LNCaP clone FGC (cell line): ENCODE measurements around the gene PLSCR5.

Experiments
- DNase-seq: peaks from one replicate; pipeline ENCODE4 v3.0.0-alpha.2; 2011; ENCODE audit warnings: low read depth
- H3K4me3 ChIP-seq: 2 replicates; pipeline ENCODE4 v1.5.1; 2011; ENCODE audit warnings: mild to moderate bottlenecking, low read depth, low read length, control low read depth
- TF ChIP-seq, protein P1 (sequence below): IDR thresholded peaks from 2 replicates; pipeline ENCODE4 v1.5.1; 2012; ENCODE audit warnings: mild to moderate bottlenecking; ENCODE audit not compliant: control insufficient read depth, insufficient read depth; ENCODE audit errors: extremely low read depth

PLSCR5 gene

DNA sequence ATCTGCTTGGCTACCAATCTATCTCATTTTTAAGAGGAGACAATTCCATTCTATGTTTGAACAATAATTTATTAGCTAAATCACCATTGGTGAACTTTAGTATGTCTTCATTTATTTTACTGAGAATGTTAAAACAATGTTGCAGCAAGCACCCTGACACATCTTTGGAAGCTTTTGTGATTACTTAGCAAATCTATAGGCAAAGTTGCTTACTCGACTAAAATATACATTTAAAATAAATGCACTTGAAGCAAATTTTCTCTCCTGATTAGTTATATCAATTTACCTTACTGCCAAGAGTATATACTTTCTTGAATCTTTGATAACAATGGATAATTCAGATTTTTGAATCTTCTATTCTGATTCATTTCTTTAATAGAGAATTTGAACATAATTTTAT lies 31.0 kb downstream of the PLSCR5 start:
- TF ChIP-seq, protein P1, sequence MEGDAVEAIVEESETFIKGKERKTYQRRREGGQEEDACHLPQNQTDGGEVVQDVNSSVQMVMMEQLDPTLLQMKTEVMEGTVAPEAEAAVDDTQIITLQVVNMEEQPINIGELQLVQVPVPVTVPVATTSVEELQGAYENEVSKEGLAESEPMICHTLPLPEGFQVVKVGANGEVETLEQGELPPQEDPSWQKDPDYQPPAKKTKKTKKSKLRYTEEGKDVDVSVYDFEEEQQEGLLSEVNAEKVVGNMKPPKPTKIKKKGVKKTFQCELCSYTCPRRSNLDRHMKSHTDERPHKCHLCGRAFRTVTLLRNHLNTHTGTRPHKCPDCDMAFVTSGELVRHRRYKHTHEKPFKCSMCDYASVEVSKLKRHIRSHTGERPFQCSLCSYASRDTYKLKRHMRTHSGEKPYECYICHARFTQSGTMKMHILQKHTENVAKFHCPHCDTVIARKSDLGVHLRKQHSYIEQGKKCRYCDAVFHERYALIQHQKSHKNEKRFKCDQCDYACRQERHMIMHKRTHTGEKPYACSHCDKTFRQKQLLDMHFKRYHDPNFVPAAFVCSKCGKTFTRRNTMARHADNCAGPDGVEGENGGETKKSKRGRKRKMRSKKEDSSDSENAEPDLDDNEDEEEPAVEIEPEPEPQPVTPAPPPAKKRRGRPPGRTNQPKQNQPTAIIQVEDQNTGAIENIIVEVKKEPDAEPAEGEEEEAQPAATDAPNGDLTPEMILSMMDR, result no peak
- DNase-seq, result no peak
- no peak overlapping the region for H3K4me3 ChIP-seq

DNA sequence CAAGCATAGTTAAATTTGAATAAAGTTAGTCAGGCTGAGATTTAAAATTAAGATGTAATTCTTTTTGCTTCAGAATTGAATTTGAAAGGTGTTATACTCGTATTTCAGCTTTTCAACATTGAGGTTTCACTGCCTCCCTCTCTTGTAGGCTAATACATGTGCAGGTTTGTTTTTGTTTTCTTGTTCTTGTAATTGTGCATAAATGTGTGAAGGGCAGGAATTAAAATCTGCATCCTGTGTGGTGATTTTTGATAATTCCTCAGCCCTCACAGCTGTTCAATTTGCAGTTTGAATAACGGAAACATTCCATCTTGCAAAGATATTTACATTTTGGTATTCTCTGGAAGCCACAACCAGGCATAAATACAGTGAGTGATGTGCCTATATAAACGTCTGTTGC lies 35.8 kb downstream of the PLSCR5 start:
- TF ChIP-seq, protein P1, result no peak
- H3K4me3 ChIP-seq, result no peak overlapping the region
- DNase-seq, result no peak

- TF ChIP-seq, protein P1, result no peak
- no peak overlapping the region for H3K4me3 ChIP-seq
- no peak for DNase-seq
These were observed 39.0 kb downstream of the PLSCR5 start for GRCh38 chr3:146566138-146566537.

DNA sequence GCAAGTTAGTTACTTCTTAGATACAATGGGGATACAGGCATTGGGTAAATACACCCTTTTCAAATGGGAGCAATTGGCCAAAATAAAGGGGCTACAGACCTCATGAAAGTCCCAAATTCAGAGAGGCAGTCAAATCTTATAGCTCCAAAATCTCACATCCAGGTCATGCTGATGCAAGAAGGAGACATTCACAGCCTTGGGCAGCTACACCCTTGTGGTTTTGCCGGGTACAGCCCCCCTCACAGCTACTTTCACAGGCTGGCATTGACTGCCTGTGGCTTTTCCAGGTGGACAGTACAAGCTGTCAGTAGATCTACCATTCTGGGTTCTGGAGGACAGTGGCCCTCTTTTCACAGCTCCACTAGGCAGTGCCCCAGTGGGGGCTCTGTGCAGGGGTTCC lies 43.3 kb downstream of the PLSCR5 start:
- TF ChIP-seq, protein P1, result no peak
- no peak for DNase-seq
- H3K4me3 ChIP-seq, result no peak overlapping the region

DNA sequence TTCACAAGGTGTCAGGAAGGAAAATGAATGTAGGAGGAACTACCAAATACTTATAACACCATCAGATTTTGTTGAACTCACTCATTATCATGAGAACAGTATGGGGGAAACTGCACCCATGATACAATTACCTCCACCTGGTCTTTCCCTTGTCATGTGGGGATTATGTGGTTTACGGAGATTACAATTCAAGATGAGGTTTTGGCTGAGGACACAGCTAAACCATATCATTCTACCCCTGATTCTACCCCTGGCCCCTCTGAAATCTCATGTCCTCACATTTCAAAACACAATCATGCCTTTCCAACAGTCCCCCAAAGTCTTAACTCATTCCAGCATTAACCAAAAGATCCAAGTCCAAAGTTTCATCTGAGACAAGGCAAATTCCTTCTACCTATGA lies 43.7 kb downstream of the PLSCR5 start:
- TF ChIP-seq, protein P1, result no peak
- no peak for DNase-seq
- H3K4me3 ChIP-seq, result no peak overlapping the region

GRCh38 chr3:146560678-146561077 lies 44.5 kb downstream of the PLSCR5 start:
- TF ChIP-seq, protein P1, result no peak
- no peak for DNase-seq

DNA sequence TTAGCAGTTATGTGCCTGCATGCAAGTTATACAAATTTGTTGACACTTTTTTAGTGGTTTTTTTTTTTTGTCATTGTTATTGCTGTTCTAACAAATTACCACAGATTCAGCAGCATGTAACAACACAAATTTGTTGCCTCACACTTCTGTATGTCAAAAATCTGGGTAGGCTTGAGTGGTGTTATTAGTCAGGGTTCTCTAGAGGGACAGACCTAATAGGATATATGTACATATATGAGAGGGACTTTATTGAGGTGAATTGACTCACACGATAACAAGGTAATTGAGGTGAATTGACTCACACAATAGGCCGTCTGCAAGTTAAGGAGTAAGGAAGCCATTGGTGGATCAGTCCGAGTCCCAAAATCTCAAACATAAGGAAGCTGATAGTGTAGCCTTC lies 45.8 kb downstream of the PLSCR5 start:
- no peak for DNase-seq
- TF ChIP-seq, protein P1, result no peak
- H3K4me3 ChIP-seq, result no peak overlapping the region

More at GRCh38 chr3:146560678-146561077, 44.5 kb downstream of the PLSCR5 start:
- H3K4me3 ChIP-seq, result no peak overlapping the region
